IMR-90 (cell line): ENCODE results near the gene VSNL1. TPM values are rescaled to one million over a fixed set of nuclear protein-coding genes. Genes with fewer than 3 reads are reported as not detected.
A peak's percentile ranks its signal among the peaks of the same experiment; 100 is the strongest.

Experiments used
- ATAC-seq: fragments of 200-7000 bp; cut with Tn5 transposase; 2 replicates; pipeline ENCODE4 v1.9.1; 2020; ENCODE audit warnings: low read depth, mild to moderate bottlenecking, moderate library complexity
- BruUV-seq: library from RNA; stranded (reverse); fragments of 400-500 nt; replicated peaks from 2 replicates; lab custom pipeline; 2021; lab: Mats Ljungman, UMichigan
- CTCF ChIA-PET: fragments of 300-600 bp; formaldehyde crosslinking; extraction: SDS; loops from one replicate; lab custom pipeline; 2021; ENCODE audit warnings: antibody characterized with exemption; lab: Yijun Ruan, JAX
- POLR2A ChIA-PET: fragments of 300-600 bp; sonication (Branson Sonifier 250); formaldehyde crosslinking; loops from one replicate; lab custom pipeline; 2022; ENCODE audit warnings: antibody characterized with exemption; ENCODE audit not compliant: unreplicated experiment; lab: Charles Lee
- DNase-seq: peaks from one replicate; pipeline ENCODE4 v3.0.0; 2013
- H2AFZ ChIP-seq: replicated peaks from 2 replicates; pipeline ENCODE3; 2013; ENCODE audit warnings: low read length, mild to moderate bottlenecking; ENCODE audit not compliant: poor library complexity
- H2AK5ac ChIP-seq: 2 replicates; pipeline ENCODE4 v1.6.1; 2013; ENCODE audit warnings: low read depth, low read length, inconsistent platforms
- H2AK9ac ChIP-seq: replicated peaks from 2 replicates; pipeline ENCODE3; 2013; ENCODE audit warnings: mild to moderate bottlenecking, low read depth, low read length, moderate library complexity; ENCODE audit not compliant: poor library complexity
- H2BK120ac ChIP-seq: 2 replicates; pipeline ENCODE4 v1.6.1; 2013; ENCODE audit warnings: low read depth, low read length, inconsistent platforms
- H2BK15ac ChIP-seq: 3 replicates; pipeline ENCODE4 v1.6.1; 2013; ENCODE audit warnings: low read depth, low read length, inconsistent platforms
- H2BK20ac ChIP-seq: 2 replicates; pipeline ENCODE4 v1.6.1; 2013; ENCODE audit warnings: low read depth, mild to moderate bottlenecking, inconsistent platforms, low read length, moderate library complexity
- H2BK5ac ChIP-seq: 2 replicates; pipeline ENCODE4 v1.6.1; 2013; ENCODE audit warnings: mild to moderate bottlenecking, low read depth, low read length, inconsistent platforms; ENCODE audit not compliant: poor library complexity, severe bottlenecking
- H3K14ac ChIP-seq: replicated peaks from 2 replicates; pipeline ENCODE4 v1.6.1; 2013; ENCODE audit warnings: low read depth, low read length, inconsistent platforms
- H3K18ac ChIP-seq: 2 replicates; pipeline ENCODE4 v1.6.1; 2013; ENCODE audit warnings: low read depth, low read length, control low read depth
- H3K23ac ChIP-seq: 2 replicates; pipeline ENCODE4 v1.6.1; 2013; ENCODE audit warnings: low read depth, low read length, inconsistent platforms
- H3K27ac ChIP-seq: 2 replicates; pipeline ENCODE4 v1.5.1; 2013; ENCODE audit warnings: mild to moderate bottlenecking, control low read depth, low read length; ENCODE audit not compliant: insufficient read depth
- H3K27me3 ChIP-seq: 2 replicates; pipeline ENCODE4 v1.6.1; 2013; ENCODE audit warnings: low read length; ENCODE audit not compliant: control insufficient read depth, insufficient read depth
- H3K36me3 ChIP-seq: 2 replicates; pipeline ENCODE4 v1.6.1; 2013; ENCODE audit warnings: low read length, mixed read lengths; ENCODE audit not compliant: control insufficient read depth, insufficient read depth
- H3K4ac ChIP-seq: 2 replicates; pipeline ENCODE4 v1.6.1; 2013; ENCODE audit warnings: low read depth, low read length, inconsistent platforms
- H3K4me1 ChIP-seq: 2 replicates; pipeline ENCODE4 v1.6.1; 2013; ENCODE audit warnings: low read length, mixed read lengths; ENCODE audit not compliant: control insufficient read depth, insufficient read depth
- H3K4me2 ChIP-seq: 2 replicates; pipeline ENCODE4 v1.6.1; 2013; ENCODE audit warnings: low read depth, mild to moderate bottlenecking, control low read depth, low read length, moderate library complexity
- H3K4me3 ChIP-seq: 2 replicates; pipeline ENCODE4 v1.5.1; 2013; ENCODE audit warnings: low read depth, mild to moderate bottlenecking, control low read depth, low read length, moderate library complexity; ENCODE audit not compliant: insufficient read depth
- H3K56ac ChIP-seq: 2 replicates; pipeline ENCODE4 v1.6.1; 2013; ENCODE audit warnings: low read length, inconsistent platforms; ENCODE audit not compliant: insufficient read depth; ENCODE audit errors: extremely low read depth
- H3K79me1 ChIP-seq, 2 experiments: 2 replicates each; pipeline ENCODE4 v1.6.1; 2013; ENCODE audit warnings: low read length in 2 of 2, inconsistent platforms in 1 of 2, low read depth in 1 of 2
- H3K9ac ChIP-seq: 2 replicates; pipeline ENCODE4 v1.6.1; 2013; ENCODE audit warnings: low read depth, low read length, control low read depth
- H3K9me1 ChIP-seq: 2 replicates; pipeline ENCODE4 v1.6.1; 2013; ENCODE audit warnings: low read length, inconsistent platforms; ENCODE audit not compliant: insufficient read depth
- H3K9me3 ChIP-seq: 2 replicates; pipeline ENCODE4 v1.6.1; 2013; ENCODE audit warnings: low read length; ENCODE audit not compliant: control insufficient read depth, insufficient read depth
- H4K20me1 ChIP-seq: 2 replicates; pipeline ENCODE4 v1.6.1; 2013; ENCODE audit warnings: low read length, inconsistent platforms; ENCODE audit not compliant: insufficient read depth
- H4K5ac ChIP-seq: 2 replicates; pipeline ENCODE4 v1.6.1; 2013; ENCODE audit warnings: mild to moderate bottlenecking, low read depth, low read length, control low read depth
- H4K8ac ChIP-seq, 2 experiments: 2 replicates each; pipeline ENCODE4 v1.6.1; 2013; ENCODE audit warnings: low read depth in 2 of 2, low read length in 2 of 2, control low read depth in 1 of 2, inconsistent platforms in 1 of 2
- H4K91ac ChIP-seq: 2 replicates; pipeline ENCODE4 v1.6.1; 2013; ENCODE audit warnings: low read depth, low read length, inconsistent platforms; ENCODE audit not compliant: insufficient read depth
- CEBPB ChIP-seq: IDR thresholded peaks from 2 replicates; pipeline ENCODE4 v1.6.1; 2012; ENCODE audit warnings: low read depth, low read length, improper control_type of control experiment
- RAD21 ChIP-seq: IDR thresholded peaks from 2 replicates; pipeline ENCODE4 v1.6.1; 2012; ENCODE audit warnings: low read length, improper control_type of control experiment
- WGBS, 2 experiments: methylation state at CpG; one replicate each; pipeline versions ENCODE4 v1.1.5 to v1.1.7; 2013; ENCODE audit warnings: missing lambda C conversion rate in 2 of 2; ENCODE audit not compliant: insufficient read length in 1 of 2; ENCODE audit errors: extremely low coverage in 2 of 2; 5-methylcytosine and 5-hydroxymethylcytosine counted together
- dilution Hi-C: fragments of 300-500 bp; cut with HindIII; formaldehyde crosslinking; loops from one replicate; pipeline ENCODE4 v1.14.3; 2018; ENCODE audit warnings: low sequenced_read_pairs; ENCODE audit not compliant: unreplicated experiment
- in situ Hi-C: fragments of 300-500 bp; cut with MboI; formaldehyde crosslinking; loops from 3 replicates; pipeline ENCODE4 v1.14.3; 2019; ENCODE audit warnings: low sequenced_read_pairs, inconsistent platforms, mixed read lengths
- intact Hi-C: fragments of 100-400 bp; cut with micrococcal nuclease; formaldehyde crosslinking; loops from 2 replicates; pipeline ENCODE4 v1.10.0; 2022
- polyA plus RNA-seq, 3 experiments: library from polyadenylated mRNA; depleted of rRNA; stranded (reverse); fragments of >200 nt; gene quantifications; 2 replicates each; pipeline ENCODE4 v1.2.3, GENCODE V29; 2012; ENCODE audit warnings: low replicate concordance in 1 of 3
- total RNA-seq: library from RNA; depleted of rRNA; stranded (reverse); fragments of >200 nt; gene quantifications from 2 replicates; pipeline ENCODE4 v1.2.3, GENCODE V29; 2012

Gene VSNL1
- total and polyA plus RNA-seq, 2 of the 4 experiments (the other 2 are of a cell fraction): 0.32 to 0.36 TPM

- no peak overlapping the region for H2BK20ac ChIP-seq
- no peaks in the 10 kb centered on the region for H3K79me1 ChIP-seq
- H3K23ac ChIP-seq: no peak overlapping the region
- H3K27ac ChIP-seq: no peak overlapping the region
- DNase-seq (peak; percentile 76), ATAC-seq (no peak)
- no peak overlapping the region for H2BK5ac ChIP-seq
- H2AK5ac ChIP-seq: no peak overlapping the region
- in situ Hi-C loops: loop anchor here (25.0 kb wide), 1 partner anchor 896 kb away; no protein-coding TSS in a partner anchor
- ChIA-PET POLR2A (no interaction called here), CTCF (no interaction called here)
- no peak overlapping the region for H3K4me3 ChIP-seq
- no peaks in the 10 kb centered on the region for H3K4me1 ChIP-seq
- H3K27me3 ChIP-seq: no peaks in the 10 kb centered on the region
- TF ChIP-seq RAD21 (no peak), CEBPB (0 out of 2 replicates have a peak, but pooled peaks have one; percentile 9)
- no peak overlapping the region for H2BK120ac ChIP-seq
- no peaks in the 10 kb centered on the region for H3K36me3 ChIP-seq
- no peak overlapping the region for H2AK9ac ChIP-seq
- no peak overlapping the region for H3K18ac ChIP-seq
- BruUV-seq: no TSS peak
- no peak overlapping the region for H3K14ac ChIP-seq
- H4K20me1 ChIP-seq: no peaks in the 10 kb centered on the region
- H4K8ac ChIP-seq: no peak overlapping the region
- H3K9me1 ChIP-seq: no peaks in the 10 kb centered on the region
- no CpG with 5 or more reads among the region's 6 CpGs for WGBS, 2 experiments
- H4K5ac ChIP-seq: no peak overlapping the region
- H3K56ac ChIP-seq: no peak overlapping the region
- intact Hi-C loops: no loop called here
- dilution Hi-C loops: no loop called here
- no peak overlapping the region for H3K9ac ChIP-seq
- H3K9me3 ChIP-seq: no peaks in the 10 kb centered on the region
- no peak overlapping the region for H2BK15ac ChIP-seq
- H2AFZ ChIP-seq: no peak overlapping the region
- no peak overlapping the region for H4K91ac ChIP-seq
- no peak overlapping the region for H3K4me2 ChIP-seq
- H3K4ac ChIP-seq: no peak overlapping the region
Observed at GRCh38 chr2:17658251-17658843, 117.9 kb downstream of the VSNL1 start.
